AG04450 (cell line): ENCODE results near the gene CYB5RL. TPM values are rescaled to one million over a fixed set of nuclear protein-coding genes. Genes with fewer than 3 reads are reported as not detected.
"Not testable (repeated sequence)": the region's sequence is repeated elsewhere in the genome, so short reads cannot be mapped to it uniquely, and the experiment has no call there.

Experiments
- CTCF ChIA-PET: fragments of 300-600, 350-600 bp; formaldehyde crosslinking; extraction: SDS; loops from one replicate; lab custom pipeline; 2022; ENCODE audit warnings: antibody characterized with exemption, inconsistent platforms; lab: Charles Lee
- POLR2A ChIA-PET: fragments of 350-600 bp; formaldehyde crosslinking; extraction: SDS; loops from one replicate; lab custom pipeline; 2021; ENCODE audit warnings: antibody characterized with exemption, inconsistent platforms; lab: Yijun Ruan, JAX
- DNase-seq: peaks from one replicate; pipeline ENCODE4 v3.0.0-alpha.2; 2011; ENCODE audit warnings: low read depth, low spot score
- H3K27ac ChIP-seq: one replicate; pipeline ENCODE4 v1.5.1; 2012; ENCODE audit warnings: low read depth, low read length, control low read depth
- H3K27me3 ChIP-seq: one replicate; pipeline ENCODE4 v1.6.0; 2012; ENCODE audit warnings: low read length; ENCODE audit not compliant: control insufficient read depth, insufficient read depth
- H3K4me3 ChIP-seq: 2 replicates; pipeline ENCODE4 v1.5.1; 2011; ENCODE audit warnings: mild to moderate bottlenecking, low read depth, low read length, control low read depth
- H3K9me3 ChIP-seq: 2 replicates; pipeline ENCODE4 v1.5.1; 2012; ENCODE audit warnings: low read length; ENCODE audit not compliant: control insufficient read depth, insufficient read depth
- CTCF ChIP-seq: IDR thresholded peaks from 2 replicates; pipeline ENCODE4 v1.5.1; 2011; ENCODE audit warnings: low read depth, low read length, control low read depth, inconsistent platforms
- polyA plus RNA-seq: library from polyadenylated mRNA; depleted of rRNA; stranded (reverse); fragments of >200 nt; gene quantifications from 2 replicates; pipeline ENCODE4 v1.2.3, GENCODE V29; 2011

CYB5RL gene
- polyA plus RNA-seq, 1 experiment, result 4.1 TPM

- no peak for TF ChIP-seq CTCF
- CTCF ChIA-PET, result no interaction called here
- Histone ChIP-seq H3K27ac (no peak overlapping the region), H3K4me3 (no peak overlapping the region), H3K9me3 (no peaks in the 10 kb centered on the region), H3K27me3 (no peaks in the 10 kb centered on the region)
- DNase-seq, result no peak
- POLR2A ChIA-PET, result no interaction called here
These were observed 28.8 kb downstream of the CYB5RL start for GRCh38 chr1:54171016-54171415.

- Histone ChIP-seq H3K9me3 (no peaks in the 10 kb centered on the region), H3K4me3 (no peak overlapping the region), H3K27me3 (no peaks in the 10 kb centered on the region), H3K27ac (no peak overlapping the region)
- CTCF ChIA-PET, result no interaction called here
- DNase-seq, result no peak
- POLR2A ChIA-PET, result no interaction called here
- no peak for TF ChIP-seq CTCF
These were observed 30.8 kb downstream of the CYB5RL start for GRCh38 chr1:54169068-54169467.

GRCh38 chr1:54168206-54168965 lies 31.4 kb downstream of the CYB5RL start:
- no peak for DNase-seq
- POLR2A ChIA-PET, result no interaction called here
- Histone ChIP-seq H3K27me3 (no peaks in the 10 kb centered on the region), H3K9me3 (no peaks in the 10 kb centered on the region), H3K27ac (no peak overlapping the region), H3K4me3 (no peak overlapping the region)
- CTCF ChIA-PET, result no interaction called here
- no peak for TF ChIP-seq CTCF

- TF ChIP-seq CTCF, result no peak
- peak; percentile 10 for DNase-seq
- no peaks in the 10 kb centered on the region for H3K27me3 ChIP-seq
- H3K9me3 ChIP-seq, result no peaks in the 10 kb centered on the region
- POLR2A ChIA-PET, result no interaction called here
- H3K27ac ChIP-seq, result peak overlapping the region; percentile 21
- CTCF ChIA-PET, result interaction anchor here (0.5 kb wide), 2 partner anchors 67 to 321 kb away, joined by 3 to 6 read pairs; no protein-coding TSS in a partner anchor
- no peak overlapping the region for H3K4me3 ChIP-seq
These were observed 32.2 kb downstream of the CYB5RL start for GRCh38 chr1:54167422-54168139.

- POLR2A ChIA-PET, H3K9me3 ChIP-seq, H3K27me3 ChIP-seq, H3K4me3 ChIP-seq, DNase-seq, H3K27ac ChIP-seq, CTCF ChIA-PET: not testable (repeated sequence)
These were observed 33.5 kb downstream of the CYB5RL start for GRCh38 chr1:54166357-54166756.
